GM23338 (cell line): ENCODE measurements around the gene MRPL38.

Source experiments
- CREB1 ChIP-seq: fragments of 250-450 bp; sonication (Bioruptor Pico); IDR thresholded peaks from 2 replicates; pipeline ENCODE4 v1.5.0; 2020; ENCODE audit warnings: low read depth, mild to moderate bottlenecking, moderate library complexity
- CTCF ChIP-seq, 2 experiments: fragments of 200-600 bp in 1 of 2; sonication (generic) in 1 of 2; conservative IDR thresholded peaks; 2 replicates each; pipeline versions ENCODE4 v1.5.1 to v1.6.1; 2016 to 2017; ENCODE audit warnings: antibody characterized with exemption in 2 of 2, low read depth in 2 of 2, mild to moderate bottlenecking in 2 of 2, moderate library complexity in 1 of 2
- EZH2 ChIP-seq: fragments of 200-600 bp; sonication (generic); IDR thresholded peaks from one replicate; pipeline ENCODE4 v1.8.0; 2017; ENCODE audit warnings: antibody characterized with exemption, mild to moderate bottlenecking, low read depth; ENCODE audit not compliant: unreplicated experiment
- EZH2phosphoT487 ChIP-seq: fragments of 200-600 bp; sonication (generic); IDR thresholded peaks from one replicate; pipeline ENCODE4 v1.8.1; 2018; ENCODE audit warnings: antibody characterized with exemption; ENCODE audit not compliant: unreplicated experiment
- JUNB ChIP-seq: IDR thresholded peaks from one replicate; pipeline ENCODE4 v1.6.1; 2016; ENCODE audit warnings: antibody characterized with exemption; ENCODE audit not compliant: unreplicated experiment
- POLR2AphosphoS5 ChIP-seq: IDR thresholded peaks from 2 replicates; pipeline ENCODE4 v1.6.1; 2016; ENCODE audit warnings: antibody characterized with exemption, low read depth
- REST ChIP-seq: IDR thresholded peaks from one replicate; pipeline ENCODE4 v1.6.1; 2018; ENCODE audit warnings: antibody characterized with exemption; ENCODE audit not compliant: unreplicated experiment
- ZNF331 ChIP-seq: fragments of 250-450 bp; sonication (Bioruptor Pico); IDR thresholded peaks from 2 replicates; pipeline ENCODE4 v1.5.0; 2020; ENCODE audit warnings: low read depth, mild to moderate bottlenecking, moderate library complexity

GRCh38 chr17:75925103-75925502 is 20.4 kb upstream of the MRPL38 start:
- TF ChIP-seq POLR2AphosphoS5 (no peak), CTCF (conservative IDR thresholded peaks at IDR 0.05; ENCODE audit: low read depth in 2 of 2) (no peak), REST (no peak), EZH2 (no peak), CREB1 (CRISPR knock-in tag) (no peak), EZH2phosphoT487 (no peak), ZNF331 (CRISPR knock-in tag) (no peak), JUNB (no peak)
